ENCODE data around the gene PTPRN2. TPM values are rescaled to one million over a fixed set of nuclear protein-coding genes. Genes with fewer than 3 reads are reported as not detected.
A peak's percentile ranks its signal among the peaks of the same experiment; 100 is the strongest.

Gene PTPRN2
- total and polyA plus RNA-seq, 2 donors from 2014 or later: 4.8 to 6.2 TPM

DNA sequence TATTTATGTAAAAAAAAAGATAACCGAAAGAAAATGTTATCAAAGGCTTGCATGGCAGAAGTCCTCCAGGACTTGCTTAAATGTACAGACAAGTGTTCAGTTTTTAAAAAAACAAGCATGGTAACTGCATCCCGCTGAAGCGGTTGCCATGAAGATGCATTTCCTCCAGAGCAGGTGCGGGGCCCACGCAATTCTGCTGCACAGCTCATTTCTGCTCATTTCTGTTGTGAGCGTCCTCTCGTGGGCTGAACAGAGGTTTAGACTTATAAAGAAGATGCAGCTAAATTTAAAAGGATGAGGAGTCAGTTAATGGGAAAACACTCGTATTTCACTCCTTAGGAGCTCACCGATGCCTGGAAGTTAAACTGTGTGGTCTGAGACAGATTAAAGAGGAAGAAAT is 1003.2 kb downstream of the PTPRN2 start:
- FAIRE-seq: no peak

DNA sequence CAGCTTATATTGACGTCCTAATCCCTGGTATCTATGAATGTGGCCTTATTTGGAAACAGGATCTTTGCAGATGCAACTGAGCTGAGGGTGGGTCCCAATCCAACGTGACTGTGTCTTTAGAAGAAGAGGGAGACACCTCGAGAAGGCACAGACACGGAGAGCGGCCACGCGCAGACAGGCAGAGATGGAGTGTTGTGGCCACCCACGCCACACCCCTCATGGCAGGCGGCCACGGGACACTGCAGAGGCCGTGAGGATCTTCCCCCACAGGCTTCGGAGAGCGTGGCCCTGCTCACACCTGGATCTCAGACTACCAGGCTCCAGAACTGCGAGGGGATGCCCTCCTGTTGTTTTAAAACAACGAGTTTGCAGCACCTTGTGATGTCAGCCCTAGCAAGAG is 1005.9 kb downstream of the PTPRN2 start:
- FAIRE-seq: no peak
- TF ChIP-seq, protein P1, sequence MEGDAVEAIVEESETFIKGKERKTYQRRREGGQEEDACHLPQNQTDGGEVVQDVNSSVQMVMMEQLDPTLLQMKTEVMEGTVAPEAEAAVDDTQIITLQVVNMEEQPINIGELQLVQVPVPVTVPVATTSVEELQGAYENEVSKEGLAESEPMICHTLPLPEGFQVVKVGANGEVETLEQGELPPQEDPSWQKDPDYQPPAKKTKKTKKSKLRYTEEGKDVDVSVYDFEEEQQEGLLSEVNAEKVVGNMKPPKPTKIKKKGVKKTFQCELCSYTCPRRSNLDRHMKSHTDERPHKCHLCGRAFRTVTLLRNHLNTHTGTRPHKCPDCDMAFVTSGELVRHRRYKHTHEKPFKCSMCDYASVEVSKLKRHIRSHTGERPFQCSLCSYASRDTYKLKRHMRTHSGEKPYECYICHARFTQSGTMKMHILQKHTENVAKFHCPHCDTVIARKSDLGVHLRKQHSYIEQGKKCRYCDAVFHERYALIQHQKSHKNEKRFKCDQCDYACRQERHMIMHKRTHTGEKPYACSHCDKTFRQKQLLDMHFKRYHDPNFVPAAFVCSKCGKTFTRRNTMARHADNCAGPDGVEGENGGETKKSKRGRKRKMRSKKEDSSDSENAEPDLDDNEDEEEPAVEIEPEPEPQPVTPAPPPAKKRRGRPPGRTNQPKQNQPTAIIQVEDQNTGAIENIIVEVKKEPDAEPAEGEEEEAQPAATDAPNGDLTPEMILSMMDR (IDR thresholded peaks at IDR 0.05; ENCODE audit: borderline replicate concordance, extremely low read depth, insufficient read depth): no peak
- no peaks in the 10 kb centered on the region for H3K4me1 ChIP-seq (ENCODE audit: control insufficient read depth in 2 of 3, insufficient read depth in 2 of 3, low read depth in 1 of 3, low read length in 3 of 3)
- intact Hi-C loops (cut with DNase I): no loop called here
- H3K36me3 ChIP-seq (ENCODE audit: control insufficient read depth in 2 of 3, insufficient read depth in 3 of 3, low read length in 3 of 3): no peaks in the 10 kb centered on the region
- H3K27me3 ChIP-seq (ENCODE audit: control insufficient read depth, insufficient read depth, low read length): peaks cover 2% of the 10 kb centered on the region
- no peak overlapping the region for H3K9ac ChIP-seq (ENCODE audit: low read length in 3 of 3)
- H3K27ac ChIP-seq (ENCODE audit: low read depth in 2 of 2, low read length in 2 of 2): no peak overlapping the region
- no peaks in the 10 kb centered on the region for H3K9me3 ChIP-seq (ENCODE audit: control insufficient read depth in 2 of 3, insufficient read depth in 1 of 3, low read length in 3 of 3)
- no peak overlapping the region for H3K4me3 ChIP-seq (ENCODE audit: low read length in 3 of 3)
- DNase-seq: peak in 1 of 5 donors; percentile 35

More for the DNA sequence above, 1003.2 kb downstream of the PTPRN2 start:
- no peak overlapping the region for H3K9ac ChIP-seq (ENCODE audit: low read length in 3 of 3)
- H3K9me3 ChIP-seq (ENCODE audit: control insufficient read depth in 2 of 3, insufficient read depth in 1 of 3, low read length in 3 of 3): no peaks in the 10 kb centered on the region
- peaks cover 2% of the 10 kb centered on the region for H3K27me3 ChIP-seq (ENCODE audit: control insufficient read depth, insufficient read depth, low read length)
- intact Hi-C loops (cut with DNase I): no loop called here
- no peak overlapping the region for H3K27ac ChIP-seq (ENCODE audit: low read depth in 2 of 2, low read length in 2 of 2)
- no peaks in the 10 kb centered on the region for H3K4me1 ChIP-seq (ENCODE audit: control insufficient read depth in 2 of 3, insufficient read depth in 2 of 3, low read depth in 1 of 3, low read length in 3 of 3)
- TF ChIP-seq, protein P1 (IDR thresholded peaks at IDR 0.05; ENCODE audit: borderline replicate concordance, extremely low read depth, insufficient read depth): no peak
- DNase-seq: peak in 1 of 5 donors; percentile 15
- no peaks in the 10 kb centered on the region for H3K36me3 ChIP-seq (ENCODE audit: control insufficient read depth in 2 of 3, insufficient read depth in 3 of 3, low read length in 3 of 3)
- no peak overlapping the region for H3K4me3 ChIP-seq (ENCODE audit: low read length in 3 of 3)

DNA sequence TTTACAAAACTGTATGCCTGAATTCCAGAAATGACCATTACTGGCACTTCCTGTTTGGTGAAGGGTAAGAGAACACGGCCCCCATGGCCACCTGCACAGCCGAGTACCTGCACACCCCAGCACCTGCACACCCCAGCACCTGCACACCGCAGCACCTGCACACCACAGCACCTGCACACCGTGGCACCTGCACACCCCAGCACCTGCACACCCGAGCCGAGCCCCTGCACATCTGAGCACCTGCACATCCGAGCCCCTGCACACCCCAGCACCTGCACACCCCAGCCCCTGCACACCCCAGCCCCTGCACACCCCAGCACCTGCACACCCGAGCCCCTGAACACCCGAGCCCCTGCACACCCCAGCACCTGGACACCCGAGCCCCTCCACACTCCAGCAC is 1007.3 kb downstream of the PTPRN2 start:
- TF ChIP-seq, protein P1 (IDR thresholded peaks at IDR 0.05; ENCODE audit: borderline replicate concordance, extremely low read depth, insufficient read depth): no peak
- no peak for FAIRE-seq
- H3K27me3 ChIP-seq (ENCODE audit: control insufficient read depth, insufficient read depth, low read length): peaks cover 9% of the 10 kb centered on the region

DNA sequence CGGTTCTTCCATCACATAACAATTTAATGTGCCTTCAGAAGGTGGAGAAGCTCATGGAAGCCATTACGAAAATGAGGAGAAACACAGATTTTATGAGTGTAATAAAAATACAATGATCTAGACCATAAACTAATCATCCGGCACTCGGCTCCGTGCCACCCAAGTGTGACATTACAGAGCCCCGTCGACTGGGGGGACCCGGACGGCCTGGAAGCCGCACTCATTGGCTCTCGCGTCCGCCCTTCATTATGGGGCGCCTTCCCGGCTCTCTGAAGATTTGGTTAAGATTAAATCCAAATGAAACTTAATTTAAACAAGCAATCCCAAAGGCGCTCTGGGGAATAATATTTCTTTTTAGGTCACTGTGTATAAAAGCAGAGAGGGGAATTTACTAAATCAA is 1008.2 kb downstream of the PTPRN2 start:
- DNase-seq (peak in 3 of 5 donors; percentile 35 to 56 (median 40)), FAIRE-seq (no peak)
- no peaks in the 10 kb centered on the region for H3K36me3 ChIP-seq (ENCODE audit: control insufficient read depth in 2 of 3, insufficient read depth in 3 of 3, low read length in 3 of 3)
- intact Hi-C loops (cut with DNase I): no loop called here
- H3K27me3 ChIP-seq (ENCODE audit: control insufficient read depth, insufficient read depth, low read length): peaks cover 7% of the 10 kb centered on the region
- H3K4me1 ChIP-seq (ENCODE audit: control insufficient read depth in 2 of 3, insufficient read depth in 2 of 3, low read depth in 1 of 3, low read length in 3 of 3): no peaks in the 10 kb centered on the region
- H3K9ac ChIP-seq (ENCODE audit: low read length in 3 of 3): no peak overlapping the region
- H3K27ac ChIP-seq (ENCODE audit: low read depth in 2 of 2, low read length in 2 of 2): no peak overlapping the region
- H3K9me3 ChIP-seq (ENCODE audit: control insufficient read depth in 2 of 3, insufficient read depth in 1 of 3, low read length in 3 of 3): no peaks in the 10 kb centered on the region
- TF ChIP-seq, protein P1 (IDR thresholded peaks at IDR 0.05; ENCODE audit: borderline replicate concordance, extremely low read depth, insufficient read depth): no peak
- H3K4me3 ChIP-seq (ENCODE audit: low read length in 3 of 3): no peak overlapping the region

More for the DNA sequence above, 1007.3 kb downstream of the PTPRN2 start:
- DNase-seq: peak in 2 of 5 donors; percentile 36 to 45
- Histone ChIP-seq H3K9ac (ENCODE audit: low read length in 3 of 3) (no peak overlapping the region), H3K4me3 (ENCODE audit: low read length in 3 of 3) (no peak overlapping the region), H3K4me1 (ENCODE audit: control insufficient read depth in 2 of 3, insufficient read depth in 2 of 3, low read depth in 1 of 3, low read length in 3 of 3) (no peaks in the 10 kb centered on the region), H3K9me3 (ENCODE audit: control insufficient read depth in 2 of 3, insufficient read depth in 1 of 3, low read length in 3 of 3) (no peaks in the 10 kb centered on the region), H3K36me3 (ENCODE audit: control insufficient read depth in 2 of 3, insufficient read depth in 3 of 3, low read length in 3 of 3) (no peaks in the 10 kb centered on the region), H3K27ac (ENCODE audit: low read depth in 2 of 2, low read length in 2 of 2) (no peak overlapping the region)
- intact Hi-C loops (cut with DNase I): no loop called here

All from kidney (tissue), 14 donors.